ENCODE results near the gene ACADSB.
A peak's percentile ranks its signal among the peaks of the same experiment; 100 is the strongest.

The ACADSB gene

GRCh38 chr10:123039632-123039930 is 30.8 kb downstream of the ACADSB start:
- DNase-seq (ENCODE audit: low read depth in 2 of 2) = no peak

GRCh38 chr10:123042708-123043408 is 34.1 kb downstream of the ACADSB start:
- DNase-seq (ENCODE audit: low read depth in 2 of 2) = no peak

GRCh38 chr10:123043409-123043925 is 34.7 kb downstream of the ACADSB start:
- DNase-seq (ENCODE audit: low read depth in 2 of 2) = peak; percentile 4 to 5

GRCh38 chr10:123044391-123044790 is 35.6 kb downstream of the ACADSB start:
- DNase-seq (ENCODE audit: low read depth in 2 of 2) = no peak

- no peak for DNase-seq (ENCODE audit: low read depth in 2 of 2)
Measured at GRCh38 chr10:123045961-123046731, 37.3 kb downstream of the ACADSB start.

- DNase-seq (ENCODE audit: low read depth in 2 of 2) = no peak
Measured at GRCh38 chr10:123057968-123058367, 49.2 kb downstream of the ACADSB start.

- no peak for DNase-seq (ENCODE audit: low read depth in 2 of 2)
Measured at GRCh38 chr10:123061865-123062264, 53.1 kb downstream of the ACADSB start.

GRCh38 chr10:123062726-123063125 is 53.9 kb downstream of the ACADSB start:
- DNase-seq (ENCODE audit: low read depth in 2 of 2) = no peak

- DNase-seq (ENCODE audit: low read depth in 2 of 2) = no peak
Measured at GRCh38 chr10:123068087-123068853, 59.5 kb downstream of the ACADSB start.

GRCh38 chr10:123069246-123069986 is 60.6 kb downstream of the ACADSB start:
- no peak for DNase-seq (ENCODE audit: low read depth in 2 of 2)

- DNase-seq (ENCODE audit: low read depth in 2 of 2) = no peak
Measured at GRCh38 chr10:123073187-123073586, 64.4 kb downstream of the ACADSB start.

GRCh38 chr10:123074215-123074614 is 65.4 kb downstream of the ACADSB start:
- no peak for DNase-seq (ENCODE audit: low read depth in 2 of 2)

- DNase-seq (ENCODE audit: low read depth in 2 of 2) = no peak
Measured at GRCh38 chr10:123081896-123082295, 73.1 kb downstream of the ACADSB start.

GRCh38 chr10:123083811-123084210 is 75.0 kb downstream of the ACADSB start:
- no peak for DNase-seq (ENCODE audit: low read depth in 2 of 2)

GRCh38 chr10:123086281-123086680 is 77.5 kb downstream of the ACADSB start:
- no peak for DNase-seq (ENCODE audit: low read depth in 2 of 2)

- no peak for DNase-seq (ENCODE audit: low read depth in 2 of 2)
Measured at GRCh38 chr10:123087348-123087747, 78.5 kb downstream of the ACADSB start.

GRCh38 chr10:123087786-123088185 is 79.0 kb downstream of the ACADSB start:
- no peak for DNase-seq (ENCODE audit: low read depth in 2 of 2)

GRCh38 chr10:123092635-123093414 is 84.0 kb downstream of the ACADSB start:
- DNase-seq (ENCODE audit: low read depth in 2 of 2) = no peak

- no peak for DNase-seq (ENCODE audit: low read depth in 2 of 2)
Measured at GRCh38 chr10:123093489-123093888, 84.7 kb downstream of the ACADSB start.

GRCh38 chr10:123096452-123096851 is 87.6 kb downstream of the ACADSB start:
- no peak for DNase-seq (ENCODE audit: low read depth in 2 of 2)

- no peak for DNase-seq (ENCODE audit: low read depth in 2 of 2)
Measured at GRCh38 chr10:123097039-123097438, 88.2 kb downstream of the ACADSB start.

All from stimulated activated CD8-positive, alpha-beta memory T cell treated with anti-CD3 and anti-CD28 coated beads, Interleukin-15, amount 100 ng/mL, for 48 hours (primary cell).